DOHH2 (cell line): Measurements from ENCODE around the gene GPR171.

Experiments
- CTCF ChIP-seq: fragments of 200-600 bp; sonication (generic); IDR thresholded peaks from one replicate; pipeline ENCODE4 v1.5.1; 2014; ENCODE audit warnings: antibody characterized with exemption, mild to moderate bottlenecking, low read depth, low read length; ENCODE audit not compliant: poor library complexity, severe bottlenecking
- EZH2phosphoT487 ChIP-seq: fragments of 200-600 bp; sonication (generic); IDR thresholded peaks from 2 replicates; pipeline ENCODE4 v1.6.1; 2017; ENCODE audit warnings: borderline replicate concordance, mild to moderate bottlenecking, antibody characterized with exemption, low read length, moderate library complexity, mixed read lengths

- no peak for TF ChIP-seq CTCF
- TF ChIP-seq EZH2phosphoT487 = no peak
Observed at GRCh38 chr3:151178208-151178845, 24.7 kb downstream of the GPR171 start.
